ENCODE data around the gene RIC3.

The RIC3 gene

DNA sequence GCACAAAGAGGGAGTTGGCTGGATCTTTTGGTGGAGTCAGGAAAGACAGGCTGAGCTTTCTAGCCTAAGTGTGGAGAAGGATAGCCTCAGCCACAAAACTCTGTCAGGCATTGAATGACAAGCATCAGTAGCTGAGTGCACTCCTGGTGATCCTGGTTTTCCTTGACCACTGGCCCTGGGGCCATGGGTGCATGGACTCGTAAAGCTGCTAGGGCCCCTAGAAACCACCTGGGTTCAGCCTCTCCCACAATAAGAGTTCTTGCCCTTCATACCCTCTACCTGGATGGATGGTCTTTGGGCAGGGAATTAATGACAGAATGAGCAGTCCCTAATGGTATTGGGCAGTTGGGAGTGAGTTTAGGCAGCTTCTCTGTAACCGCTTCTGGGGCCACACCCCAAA is 64.9 kb downstream of the RIC3 start:
- no peak for DNase-seq (ENCODE audit: low read depth, low spot score)

DNA sequence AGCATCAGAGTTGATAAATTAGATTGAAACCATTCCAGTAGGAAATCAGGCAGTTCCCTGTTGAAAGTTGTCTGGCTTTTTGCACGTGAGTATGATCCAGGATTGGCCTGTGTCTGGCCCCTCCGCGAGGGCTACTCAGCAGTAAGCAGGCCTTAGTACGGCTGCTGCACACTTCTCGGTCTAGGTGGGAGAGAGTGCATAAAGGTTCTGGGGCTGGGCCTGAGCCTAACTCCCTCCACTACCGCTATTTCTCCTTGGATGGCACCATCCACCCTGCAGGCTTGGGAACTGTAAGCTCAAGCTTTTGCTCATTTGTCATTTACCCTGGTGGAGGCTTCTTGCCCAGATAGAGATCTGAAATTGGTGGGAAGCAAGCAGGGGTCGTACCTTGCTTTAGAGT is 65.9 kb downstream of the RIC3 start:
- no peak for DNase-seq (ENCODE audit: low read depth, low spot score)

DNA sequence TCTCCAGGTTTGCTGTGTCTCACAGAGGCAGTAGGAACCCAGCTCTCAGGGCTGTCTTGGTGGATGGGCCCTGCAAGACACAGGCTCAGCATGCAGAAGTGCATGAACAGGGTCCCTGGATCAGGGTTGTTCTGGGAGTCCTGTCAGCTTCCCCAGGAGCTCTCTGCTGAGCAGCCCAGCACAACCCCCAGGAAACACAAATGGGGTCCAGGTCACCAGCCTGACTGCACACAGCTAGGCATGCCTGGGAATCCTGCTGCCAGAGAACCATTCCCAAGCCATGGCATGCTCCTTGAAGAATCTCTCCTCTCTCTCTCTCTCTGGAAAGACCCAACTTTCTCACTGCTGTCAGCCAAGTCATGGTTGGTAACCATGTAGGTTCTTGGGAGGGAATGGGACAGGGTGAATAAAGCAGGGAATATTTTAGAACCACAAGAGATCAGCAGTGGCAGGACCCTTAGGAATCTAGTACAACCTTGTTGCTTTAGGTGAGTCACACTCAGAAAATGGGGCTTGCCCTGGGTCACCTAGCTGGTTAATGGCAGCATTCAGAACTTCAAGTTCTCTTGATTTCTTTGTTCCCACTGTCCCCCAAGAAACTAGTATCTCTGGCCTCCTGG is 66.4 kb downstream of the RIC3 start:
- no peak for DNase-seq (ENCODE audit: low read depth, low spot score)

DNA sequence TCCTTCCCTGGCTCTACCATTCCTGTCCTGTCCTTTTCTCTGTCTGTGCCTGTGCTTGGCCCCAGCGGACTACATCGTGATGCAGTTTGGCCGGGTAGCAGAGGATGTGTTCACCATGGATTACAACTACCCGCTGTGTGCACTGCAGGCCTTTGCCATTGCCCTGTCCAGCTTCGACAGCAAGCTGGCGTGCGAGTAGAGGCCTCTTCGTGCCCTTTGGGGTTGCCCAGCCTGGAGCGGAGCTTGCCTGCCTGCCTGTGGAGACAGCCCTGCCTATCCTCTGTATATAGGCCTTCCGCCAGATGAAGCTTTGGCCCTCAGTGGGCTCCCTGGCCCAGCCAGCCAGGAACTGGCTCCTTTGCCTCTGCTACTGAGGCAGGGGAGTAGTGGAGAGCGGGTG is 67.4 kb downstream of the RIC3 start:
- no peak for DNase-seq (ENCODE audit: low read depth, low spot score)

DNA sequence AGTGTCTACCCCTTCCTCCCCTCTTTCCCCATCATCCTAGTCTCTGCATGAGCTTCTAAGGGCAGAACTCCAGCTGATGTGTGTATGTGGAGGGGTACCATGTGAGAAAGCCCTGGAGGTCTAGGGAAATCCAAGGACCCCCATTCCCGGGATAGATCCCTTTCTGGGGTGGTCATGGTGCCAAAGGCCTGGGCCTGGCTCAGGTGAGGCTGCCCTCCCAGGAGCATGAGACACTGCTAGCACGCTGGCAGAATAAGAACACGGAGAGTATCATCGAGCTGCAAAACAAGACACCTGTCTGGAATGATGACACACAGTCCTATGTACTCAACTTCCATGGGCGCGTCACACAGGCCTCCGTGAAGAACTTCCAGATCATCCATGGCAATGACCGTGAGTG is 68.2 kb downstream of the RIC3 start:
- DNase-seq (ENCODE audit: low read depth, low spot score) = no peak

DNA sequence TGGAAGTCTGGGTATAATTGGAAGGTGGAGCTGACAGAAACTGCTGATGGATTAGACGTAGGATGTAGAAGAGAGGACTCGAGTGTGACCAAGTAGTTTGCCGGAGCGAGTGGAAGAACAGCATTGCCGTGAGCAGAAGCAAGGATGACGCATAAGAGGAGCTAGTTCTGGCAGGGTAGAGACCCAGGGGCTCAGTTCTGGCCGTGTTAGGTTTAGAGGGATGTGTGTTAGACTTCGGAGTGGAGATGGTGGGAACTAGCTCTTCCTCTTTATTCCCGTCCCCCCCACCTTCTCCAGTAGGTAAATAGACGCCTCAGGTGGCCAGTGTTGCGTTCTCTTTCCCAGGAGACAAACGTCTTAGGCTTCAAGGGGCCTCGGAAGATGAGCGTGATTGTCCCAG is 68.7 kb downstream of the RIC3 start:
- DNase-seq (ENCODE audit: low read depth, low spot score) = no peak

DNA sequence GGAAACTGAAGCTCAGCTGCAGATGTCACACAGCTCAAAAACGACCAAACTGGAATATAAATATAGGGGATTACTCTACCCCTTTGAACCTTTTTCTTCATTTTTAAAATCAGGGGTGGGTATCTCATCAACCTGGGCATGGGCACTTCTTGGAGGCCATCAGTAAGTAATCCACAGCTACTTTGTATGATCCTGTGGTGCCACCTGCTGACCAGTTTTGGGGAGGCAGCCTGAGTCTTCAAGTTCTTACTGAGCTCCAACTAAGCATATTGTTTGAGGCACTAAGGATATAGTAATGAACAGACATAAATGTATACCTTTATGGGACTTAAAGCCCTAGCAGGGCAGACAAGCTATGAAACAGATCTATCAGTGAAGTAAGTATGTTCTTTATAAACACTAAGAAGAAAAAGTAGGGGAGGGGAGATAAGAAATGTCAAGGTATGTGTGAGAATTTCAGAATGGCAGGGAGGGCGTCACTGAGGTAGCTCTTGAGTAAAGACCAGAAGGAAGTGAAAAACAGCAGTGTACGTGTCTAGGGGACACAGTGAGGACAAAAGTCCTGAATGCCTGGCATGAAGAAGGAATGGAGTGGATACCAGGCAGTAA is 69.4 kb downstream of the RIC3 start:
- DNase-seq (ENCODE audit: low read depth, low spot score) = peak; percentile 75

DNA sequence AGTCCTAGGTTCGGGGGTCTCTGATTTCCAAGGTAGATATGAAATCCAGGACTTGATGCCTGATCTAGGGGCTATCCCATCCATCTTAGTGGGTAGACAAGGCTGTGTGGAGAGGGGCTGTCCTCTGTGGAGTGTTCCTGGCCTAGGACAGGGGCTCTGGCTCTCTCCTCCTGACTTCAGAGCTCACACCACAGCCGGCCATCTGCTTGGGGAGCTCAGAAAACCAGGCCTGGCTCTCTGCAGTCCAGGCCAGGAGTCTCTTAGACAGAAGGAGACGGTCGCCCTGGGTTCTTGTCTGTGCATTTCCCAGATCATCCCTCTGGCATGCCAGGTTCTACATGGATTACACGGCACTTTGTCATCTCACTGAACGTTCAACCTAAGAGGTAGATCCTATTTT is 69.9 kb downstream of the RIC3 start:
- no peak for DNase-seq (ENCODE audit: low read depth, low spot score)

DNA sequence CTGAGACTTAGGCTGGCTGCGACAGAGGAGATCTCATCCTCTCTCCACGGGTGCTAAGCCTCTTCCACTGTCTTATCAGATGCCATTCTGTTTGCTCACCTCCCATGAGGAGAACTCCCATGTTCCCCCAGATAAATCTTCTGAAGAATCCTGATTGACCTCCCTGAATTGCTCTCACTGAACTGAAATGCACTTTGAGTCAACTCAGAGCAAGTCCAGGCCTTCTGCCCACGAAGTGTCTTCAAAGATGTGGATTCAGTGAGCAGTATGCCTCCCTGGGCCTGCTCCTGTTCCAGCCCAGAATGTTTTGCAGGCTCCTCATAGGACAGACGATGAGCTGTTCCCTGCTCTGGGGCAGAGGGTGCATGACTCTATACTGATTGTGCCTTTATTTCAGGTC is 70.5 kb downstream of the RIC3 start:
- DNase-seq (ENCODE audit: low read depth, low spot score) = no peak

DNA sequence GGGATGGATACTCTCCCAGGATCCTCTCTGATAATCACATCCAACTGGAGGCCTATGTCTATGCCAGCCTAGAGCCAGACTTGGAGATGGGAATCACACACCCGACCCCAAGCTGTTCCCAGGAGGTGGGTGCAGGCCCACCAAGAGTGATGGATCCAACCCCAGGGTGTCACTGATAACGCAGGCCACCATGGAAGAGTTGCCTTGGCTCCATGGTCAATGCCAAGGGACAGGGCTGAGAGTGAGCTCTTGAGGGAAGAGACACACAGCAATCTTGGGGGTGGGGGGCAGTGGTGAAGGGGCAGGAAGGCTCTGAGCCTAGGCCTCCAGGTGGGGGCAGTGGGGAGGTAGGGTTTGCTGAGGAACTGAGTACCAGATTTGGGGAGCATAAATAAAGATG is 70.9 kb downstream of the RIC3 start:
- no peak for DNase-seq (ENCODE audit: low read depth, low spot score)

DNA sequence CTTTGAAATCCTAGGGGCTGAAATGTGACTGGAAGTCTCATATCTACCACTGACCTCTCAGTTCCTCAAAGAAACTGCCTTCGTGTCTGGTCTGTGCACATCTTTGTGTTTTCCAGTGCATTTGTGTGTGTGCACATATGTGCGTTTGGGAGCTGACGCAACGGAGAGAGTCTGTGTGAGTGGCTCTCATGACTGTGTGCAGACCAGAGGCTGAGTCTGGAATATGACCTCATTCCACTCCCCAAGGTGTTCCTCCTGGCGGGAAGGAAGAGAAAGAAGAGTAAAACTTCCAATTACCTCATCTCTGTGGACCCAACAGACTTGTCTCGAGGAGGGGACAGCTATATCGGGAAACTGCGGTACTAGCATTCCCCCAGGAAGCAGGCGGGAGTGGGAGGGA is 71.4 kb downstream of the RIC3 start:
- no peak for DNase-seq (ENCODE audit: low read depth, low spot score)

DNA sequence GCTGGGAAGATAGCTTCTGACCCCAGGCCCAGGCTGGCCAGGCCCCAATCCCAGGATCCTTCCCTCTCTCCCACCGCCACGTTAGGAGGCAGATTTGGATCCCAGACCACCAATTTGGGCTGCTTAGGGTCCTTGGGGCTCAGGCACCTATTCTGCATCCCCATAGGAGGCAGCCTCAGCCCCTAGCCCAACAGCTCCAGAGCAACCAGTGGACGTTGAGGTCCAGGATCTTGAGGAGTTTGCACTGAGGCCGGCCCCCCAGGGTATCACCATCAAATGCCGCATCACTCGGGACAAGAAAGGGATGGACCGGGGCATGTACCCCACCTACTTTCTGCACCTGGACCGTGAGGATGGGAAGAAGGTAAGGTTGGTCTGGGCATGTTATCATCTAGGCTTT is 71.8 kb downstream of the RIC3 start:
- no peak for DNase-seq (ENCODE audit: low read depth, low spot score)

DNA sequence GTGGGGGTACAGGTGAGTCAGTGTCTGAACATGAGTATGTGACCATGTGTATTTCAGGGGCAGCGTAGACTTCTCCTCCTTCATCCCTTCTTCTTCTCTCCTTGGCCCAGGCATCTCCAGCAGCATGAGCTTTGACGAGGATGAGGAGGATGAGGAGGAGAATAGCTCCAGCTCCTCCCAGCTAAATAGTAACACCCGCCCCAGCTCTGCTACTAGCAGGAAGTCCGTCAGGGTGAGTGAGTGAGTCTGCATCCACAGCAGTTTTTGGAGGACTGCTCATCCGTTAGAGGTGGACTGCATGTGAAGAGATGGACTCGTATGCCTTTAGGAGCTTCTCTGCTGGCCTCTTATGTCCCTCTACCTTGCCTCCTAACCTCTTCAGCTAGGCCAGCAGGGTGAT is 72.2 kb downstream of the RIC3 start:
- no peak for DNase-seq (ENCODE audit: low read depth, low spot score)

DNA sequence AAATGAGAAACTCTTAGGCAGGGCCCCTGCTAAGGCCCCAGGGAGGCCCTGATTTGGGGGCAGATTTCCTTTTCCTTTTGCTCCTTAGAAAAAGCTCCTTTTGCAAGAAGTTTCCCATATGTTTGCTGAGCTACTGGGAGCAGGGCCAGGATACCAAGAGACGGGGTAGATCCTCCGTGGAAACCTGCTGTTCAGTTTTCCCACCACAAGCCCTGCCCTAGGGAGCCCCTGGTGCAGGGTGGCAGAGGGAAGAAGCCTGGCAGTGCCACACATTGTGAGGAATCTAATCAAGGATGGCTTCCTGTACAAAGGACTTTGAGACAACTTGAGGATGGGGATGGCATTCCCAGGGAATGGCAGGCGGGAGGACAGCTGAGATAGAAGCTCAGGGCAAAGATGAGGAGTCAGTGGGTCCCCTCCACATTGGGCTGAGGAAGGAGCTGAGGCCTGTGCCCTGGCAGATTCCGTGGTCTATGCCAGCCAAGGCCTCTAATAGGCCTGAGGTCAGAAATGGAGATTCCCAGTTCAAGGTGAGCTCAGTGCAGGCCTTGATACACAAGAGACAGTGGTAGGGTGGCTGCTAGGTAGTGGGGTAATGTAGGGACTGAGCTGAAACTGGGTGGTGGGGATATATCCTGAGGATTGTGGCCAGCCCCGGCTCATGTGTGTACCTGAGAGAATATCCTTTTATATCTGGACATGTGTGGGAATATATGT is 72.9 kb downstream of the RIC3 start:
- DNase-seq (ENCODE audit: low read depth, low spot score) = no peak

DNA sequence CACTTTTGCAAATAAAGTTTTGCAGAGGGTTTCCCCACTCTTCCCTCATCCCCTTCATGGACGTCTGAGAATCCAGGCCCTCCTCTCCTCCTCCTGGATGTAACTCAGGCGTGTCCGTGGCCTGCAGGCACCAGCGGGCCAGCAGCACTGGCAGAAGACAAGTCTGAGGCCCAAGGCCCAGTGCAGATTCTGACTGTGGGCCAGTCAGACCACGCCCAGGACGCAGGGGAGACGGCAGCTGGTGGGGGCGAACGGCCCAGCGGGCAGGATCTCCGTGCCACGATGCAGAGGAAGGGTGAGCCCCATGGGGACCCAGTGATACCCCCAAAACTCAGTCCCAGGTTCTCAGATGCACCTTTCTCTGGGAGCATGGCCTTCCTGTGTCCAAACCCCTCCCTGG is 73.5 kb downstream of the RIC3 start:
- no peak for DNase-seq (ENCODE audit: low read depth, low spot score)

DNA sequence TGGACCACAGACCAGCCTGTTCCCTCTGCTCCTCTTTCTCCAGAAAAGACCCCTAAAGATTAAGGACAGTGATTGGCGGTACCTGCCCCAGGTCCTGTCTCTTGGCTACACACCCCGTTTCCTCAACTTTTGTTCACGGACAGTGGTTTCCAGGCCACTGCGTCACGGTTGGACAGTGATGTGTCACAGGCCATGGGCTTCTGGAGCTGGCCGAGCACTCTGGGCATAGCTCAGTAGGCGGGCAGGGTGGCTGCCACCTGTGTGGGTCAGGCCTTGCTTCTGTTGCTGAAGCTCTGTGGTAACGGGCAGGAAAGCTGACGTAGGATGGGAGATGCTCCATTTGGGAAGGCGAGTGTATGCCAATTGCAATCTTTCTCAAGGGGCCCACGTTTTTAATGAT is 74.2 kb downstream of the RIC3 start:
- DNase-seq (ENCODE audit: low read depth, low spot score) = no peak

DNA sequence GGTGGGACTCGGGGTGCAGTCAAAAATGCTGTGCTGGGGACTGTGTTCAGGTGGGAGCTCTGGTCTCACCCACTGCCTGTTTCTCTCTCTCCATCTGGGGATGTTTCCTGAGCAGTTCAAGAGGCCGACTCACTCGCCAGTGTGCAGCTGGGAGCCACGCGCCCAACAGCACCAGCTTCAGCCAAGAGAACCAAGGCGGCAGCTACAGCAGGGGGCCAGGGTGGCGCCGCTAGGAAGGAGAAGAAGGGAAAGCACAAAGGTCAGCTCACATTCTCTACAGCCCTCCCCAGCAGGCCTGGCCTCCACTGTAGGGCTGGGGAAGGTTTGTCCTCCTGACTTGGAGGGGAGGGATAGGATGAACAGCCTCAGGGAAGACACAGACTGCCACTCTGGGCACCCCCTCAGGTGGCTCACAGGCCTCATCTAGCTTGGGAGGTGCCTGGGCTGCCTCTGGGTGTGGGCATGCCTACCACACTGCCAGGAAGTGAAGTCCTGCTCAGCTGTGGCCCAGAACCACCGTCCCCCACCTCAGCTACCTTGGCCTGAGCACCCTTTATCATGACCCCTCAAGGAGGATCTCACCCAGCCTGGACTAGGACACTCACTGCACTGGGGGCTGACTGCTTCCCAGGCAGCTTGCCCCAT is 74.8 kb downstream of the RIC3 start:
- DNase-seq (ENCODE audit: low read depth, low spot score) = no peak

DNA sequence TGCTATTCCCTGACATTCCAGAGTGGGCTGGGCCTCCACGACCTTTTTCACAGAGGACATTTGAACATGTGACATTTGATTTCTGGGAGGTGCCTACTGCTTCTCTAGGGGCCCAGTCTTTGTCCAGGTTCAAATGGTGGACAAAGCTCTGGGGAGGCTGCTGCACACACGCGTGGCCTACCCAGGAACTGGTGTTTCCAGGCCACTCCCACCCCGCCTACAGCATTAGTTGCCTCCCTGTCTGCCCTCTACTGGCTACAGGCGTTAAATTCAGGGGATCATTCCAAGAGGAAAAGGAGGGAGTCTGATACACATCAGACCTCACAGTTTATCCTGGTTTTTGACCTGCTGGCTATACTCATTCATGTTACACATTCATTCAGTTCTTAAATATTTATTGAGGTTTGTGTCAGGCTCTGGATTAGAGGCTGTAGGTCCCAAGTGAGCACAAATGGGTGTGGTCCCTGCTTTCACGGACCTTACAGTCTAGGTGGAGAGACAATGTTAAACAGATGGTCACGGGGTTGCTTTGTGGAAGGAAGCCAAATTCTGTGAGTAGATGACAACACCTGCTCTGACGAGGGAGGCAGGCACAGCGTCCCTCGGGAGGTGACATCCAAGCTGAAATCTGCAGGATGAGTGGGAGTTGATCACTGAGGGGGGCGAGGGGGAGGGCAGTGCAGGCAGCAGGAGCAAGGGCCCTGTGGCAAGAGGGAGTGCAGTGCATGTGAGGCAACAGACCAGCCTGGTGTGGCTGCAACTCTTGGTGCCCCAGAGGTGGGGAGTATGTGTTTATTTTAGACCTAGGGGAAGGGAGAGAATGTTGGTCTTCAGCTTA is 76.0 kb downstream of the RIC3 start:
- DNase-seq (ENCODE audit: low read depth, low spot score) = peak; percentile 53

DNA sequence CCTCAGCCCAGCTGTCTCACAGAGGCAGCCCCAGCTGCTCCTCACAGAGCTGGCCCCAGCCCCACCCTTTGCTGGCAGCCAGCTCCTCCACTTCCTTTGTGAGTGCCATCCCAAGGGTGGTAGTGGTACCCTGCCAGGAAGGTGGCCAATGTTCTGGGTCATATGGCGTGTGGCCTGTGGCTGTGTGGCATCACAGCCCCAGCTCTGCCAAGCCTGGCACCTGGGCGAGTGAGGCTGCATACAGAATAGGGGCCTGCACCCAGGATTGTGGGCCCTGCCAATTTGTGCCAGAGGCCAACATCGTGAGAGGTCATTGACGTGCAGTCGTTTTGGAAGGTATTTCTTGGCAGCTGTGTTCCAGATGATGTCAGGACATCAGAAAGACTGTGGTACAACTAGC is 77.1 kb downstream of the RIC3 start:
- DNase-seq (ENCODE audit: low read depth, low spot score) = no peak

DNA sequence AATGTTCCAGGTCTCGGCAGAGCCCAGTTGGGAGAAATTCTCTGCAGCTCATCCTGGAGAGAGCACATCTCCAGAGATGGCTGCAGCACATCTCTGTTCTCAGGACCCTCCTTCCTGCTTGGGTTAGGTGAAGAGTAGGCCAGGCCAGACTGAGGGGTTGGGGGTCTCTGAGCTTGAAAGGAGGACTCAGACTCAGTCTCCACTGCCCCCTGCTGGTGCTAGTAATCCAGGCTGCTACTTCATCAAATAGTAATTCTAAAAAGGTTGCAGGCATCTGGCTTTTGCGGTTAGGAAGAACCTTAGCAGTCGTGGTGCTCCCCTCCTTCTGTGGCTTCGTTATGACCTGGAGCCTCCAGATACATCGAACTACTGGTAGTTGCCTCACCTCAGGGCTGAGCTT is 78.1 kb downstream of the RIC3 start:
- peak; percentile 79 for DNase-seq (ENCODE audit: low read depth, low spot score)

DNA sequence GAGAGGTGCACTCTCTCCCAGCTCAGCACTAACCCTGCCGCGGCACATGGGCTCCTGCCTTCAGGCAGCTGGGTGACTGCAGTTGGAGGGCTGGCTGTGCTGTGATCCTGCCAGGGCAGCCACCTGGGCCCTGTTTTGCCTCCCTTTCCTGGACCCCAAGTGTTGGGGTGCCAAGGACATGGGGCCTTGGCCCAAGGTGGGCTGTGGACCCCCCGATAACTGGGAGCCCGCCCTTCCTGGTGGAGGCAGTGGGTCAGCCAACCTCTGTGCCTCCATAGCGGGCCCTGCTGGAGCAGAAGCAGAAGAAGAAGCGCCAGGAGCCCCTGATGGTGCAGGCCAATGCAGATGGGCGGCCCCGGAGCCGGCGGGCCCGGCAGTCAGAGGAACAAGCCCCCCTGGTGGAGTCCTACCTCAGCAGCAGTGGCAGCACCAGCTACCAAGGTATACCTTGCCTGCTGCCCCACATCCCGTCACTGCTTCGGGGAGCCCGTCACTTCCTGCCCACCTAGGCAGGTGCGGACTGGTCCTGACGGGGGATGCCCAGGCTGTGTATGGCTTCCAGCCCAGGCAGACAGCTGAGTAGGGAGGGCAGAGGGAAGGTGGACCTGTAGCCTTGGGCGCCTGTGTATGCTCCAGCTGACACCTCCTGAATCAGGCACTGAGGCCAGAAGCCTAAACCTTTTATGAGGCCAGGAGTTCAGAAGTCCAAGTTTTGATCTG is 78.9 kb downstream of the RIC3 start:
- DNase-seq (ENCODE audit: low read depth, low spot score) = no peak

Data from ELF-1 (cell line).